GM12891 (cell line): ENCODE measurements around the gene ADGRV1.
"Not testable (repeated sequence)": the region's sequence is repeated elsewhere in the genome, so short reads cannot be mapped to it uniquely, and the experiment has no call there.

ENCODE experiments used
- DNase-seq: peaks from one replicate; pipeline ENCODE4 v3.0.0; 2011; ENCODE audit warnings: low spot score; ENCODE audit not compliant: insufficient read length
- FAIRE-seq: peaks from 2 replicates; lab custom pipeline; 2011; peaks lifted over from hg19 to GRCh38; lab: Jason Lieb, UNC
- PAX5 ChIP-seq: IDR thresholded peaks from 2 replicates; pipeline ENCODE4 v1.6.1; 2011; ENCODE audit warnings: low read length, moderate library complexity, mild to moderate bottlenecking; ENCODE audit not compliant: insufficient read depth, severe bottlenecking
- POLR2A ChIP-seq: IDR thresholded peaks from 2 replicates; pipeline ENCODE4 v1.6.1; 2011; ENCODE audit warnings: low read depth, low read length, control low read depth
- POLR2AphosphoS5 ChIP-seq: IDR thresholded peaks from 2 replicates; pipeline ENCODE4 v1.6.1; 2011; ENCODE audit warnings: low read depth, low read length, control low read depth
- POU2F2 ChIP-seq: IDR thresholded peaks from 2 replicates; pipeline ENCODE4 v1.6.1; 2011; ENCODE audit warnings: low read depth, mild to moderate bottlenecking, control low read depth, low read length, moderate library complexity
- SPI1 ChIP-seq: IDR thresholded peaks from 2 replicates; pipeline ENCODE4 v1.6.1; 2011; ENCODE audit warnings: low read depth, low read length, control low read depth
- TAF1 ChIP-seq: IDR thresholded peaks from 2 replicates; pipeline ENCODE4 v1.6.1; 2011; ENCODE audit warnings: low read depth, low read length, control low read depth

Gene ADGRV1

DNA sequence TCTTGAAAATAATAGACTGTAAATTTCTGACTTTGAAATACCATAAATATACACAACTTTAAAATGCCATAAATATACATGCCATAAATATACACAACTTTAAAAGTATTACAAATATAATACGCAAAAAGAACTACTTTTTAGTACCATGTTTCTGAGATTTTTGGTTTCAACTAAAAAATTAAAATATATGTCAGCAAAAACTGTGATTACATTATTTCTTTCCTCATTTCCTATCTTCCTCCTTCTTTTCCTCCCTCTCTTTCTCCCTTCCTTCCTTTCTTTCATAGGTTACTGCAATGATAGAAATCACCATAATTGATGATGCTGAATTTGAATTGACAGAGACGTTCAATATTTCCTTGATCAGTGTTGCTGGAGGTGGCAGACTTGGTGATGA lies 200.5 kb downstream of the ADGRV1 start:
- DNase-seq (no peak), FAIRE-seq (no peak)
- TF ChIP-seq TAF1, result no peak
- TF ChIP-seq POLR2A, result no peak
- TF ChIP-seq PAX5, result no peak
- TF ChIP-seq POU2F2, result no peak

DNA sequence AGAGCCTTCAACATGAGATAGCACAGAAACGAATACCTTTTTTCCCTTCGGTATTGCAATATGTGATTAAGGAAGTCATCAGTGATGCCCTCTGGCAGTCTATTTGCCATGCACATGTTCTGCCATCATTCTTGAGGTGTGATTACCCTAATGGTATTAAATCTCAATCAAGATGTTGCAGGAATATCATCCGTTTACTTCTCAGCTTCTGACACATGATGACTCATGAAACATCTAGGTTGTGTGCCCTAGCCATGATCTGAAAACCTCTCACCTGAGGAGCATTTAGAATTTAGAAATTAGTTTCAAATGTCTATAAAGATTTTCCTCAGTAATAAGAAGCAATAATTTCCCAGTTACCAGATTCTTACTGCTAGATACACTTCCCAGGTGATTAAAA lies 209.1 kb downstream of the ADGRV1 start:
- TF ChIP-seq SPI1 (no peak), POU2F2 (no peak), TAF1 (no peak), POLR2AphosphoS5 (no peak), PAX5 (no peak)
- FAIRE-seq (no peak), DNase-seq (no peak)

DNA sequence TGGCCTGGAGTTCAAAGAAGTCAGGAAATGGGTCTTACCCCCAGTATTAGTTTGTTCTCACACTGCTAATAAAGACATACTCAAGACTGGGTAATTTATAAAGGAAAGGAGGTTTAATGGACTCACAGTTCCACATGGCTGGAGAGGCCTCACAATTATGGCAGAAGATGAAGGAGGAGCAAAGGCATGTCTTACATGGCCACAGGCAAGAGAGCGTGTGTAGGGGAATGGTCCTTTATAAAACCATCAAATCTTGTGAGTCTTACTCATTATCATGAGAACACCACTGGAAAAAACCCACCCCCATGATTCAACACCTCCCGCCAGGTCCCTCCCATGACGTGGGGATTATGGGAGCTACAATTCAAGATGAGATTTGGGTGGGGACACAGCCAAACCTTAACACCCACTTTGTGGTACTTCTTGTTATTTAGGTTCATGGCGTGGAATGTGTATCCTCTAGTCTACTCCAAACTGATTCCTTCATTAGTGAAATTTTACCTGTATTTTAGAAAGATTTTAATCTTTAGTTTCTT lies 211.5 kb downstream of the ADGRV1 start:
- peak; percentile 5 for FAIRE-seq
- DNase-seq, result not testable (repeated sequence)

DNA sequence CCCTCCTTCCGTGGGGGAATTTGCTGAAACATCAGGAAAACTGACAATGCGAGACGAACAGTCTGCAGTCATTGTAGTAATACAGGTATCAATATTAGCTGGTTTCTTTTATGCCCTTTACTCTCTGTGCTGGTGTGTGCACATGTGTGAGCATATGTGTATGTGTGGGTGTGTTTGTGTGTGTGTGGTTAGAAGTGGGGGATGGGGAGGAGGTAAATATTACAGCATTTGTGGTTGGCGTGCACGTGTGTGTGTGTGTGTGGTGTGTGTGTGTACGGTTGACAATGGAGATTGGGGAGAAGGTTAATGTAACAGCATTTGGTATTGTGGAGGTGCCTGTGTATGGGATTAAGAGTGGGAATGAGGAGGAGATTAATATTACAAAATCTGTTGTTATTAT lies 219.4 kb downstream of the ADGRV1 start:
- DNase-seq (no peak), FAIRE-seq (peak; percentile 56)
- no peak for TF ChIP-seq TAF1
- no peak for TF ChIP-seq POLR2A
- no peak for TF ChIP-seq PAX5
- TF ChIP-seq POLR2AphosphoS5, result no peak
- TF ChIP-seq POU2F2, result no peak
- TF ChIP-seq SPI1, result no peak

DNA sequence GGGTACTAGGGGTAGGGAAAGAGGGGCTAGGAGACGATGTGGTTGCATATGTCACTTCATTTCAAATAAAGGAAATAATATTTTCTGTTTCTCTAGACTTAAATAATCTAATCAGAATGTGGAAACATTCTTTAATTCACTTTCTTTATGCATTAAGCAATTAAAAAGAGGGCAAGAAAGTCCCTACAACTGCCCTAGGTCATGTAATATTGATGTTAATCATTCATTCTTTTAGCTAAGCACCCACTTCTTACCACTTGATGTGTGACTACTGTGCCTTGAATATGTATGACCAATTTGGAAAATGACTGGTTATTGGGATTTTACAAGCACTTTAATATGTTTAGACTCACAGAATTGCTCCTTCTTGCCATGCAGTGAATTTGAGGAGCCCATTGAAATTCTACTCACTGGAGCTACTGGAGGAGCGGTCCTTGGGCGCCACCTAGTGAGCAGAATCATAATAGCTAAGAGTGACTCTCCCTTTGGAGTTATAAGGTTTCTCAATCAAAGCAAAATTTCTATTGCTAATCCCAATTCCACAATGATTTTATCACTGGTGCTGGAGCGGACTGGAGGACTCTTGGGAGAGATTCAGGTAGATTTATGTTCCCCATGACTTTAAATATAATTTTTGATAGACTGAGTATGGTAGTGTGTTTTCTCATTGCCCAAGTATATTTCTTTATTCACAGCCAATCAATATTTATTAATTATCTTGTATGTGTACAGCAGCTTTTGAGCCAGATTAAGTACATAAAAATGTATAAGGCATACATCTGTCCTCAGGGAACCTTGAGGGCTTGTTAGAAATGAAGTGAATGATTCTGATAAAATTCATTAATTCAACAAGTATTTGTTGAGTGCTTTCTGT lies 225.1 kb downstream of the ADGRV1 start:
- peak; percentile 15 for DNase-seq
- TF ChIP-seq SPI1 (no peak), POLR2AphosphoS5 (no peak), POU2F2 (no peak), POLR2A (no peak), TAF1 (no peak), PAX5 (no peak)
- FAIRE-seq, result peak; percentile 85

DNA sequence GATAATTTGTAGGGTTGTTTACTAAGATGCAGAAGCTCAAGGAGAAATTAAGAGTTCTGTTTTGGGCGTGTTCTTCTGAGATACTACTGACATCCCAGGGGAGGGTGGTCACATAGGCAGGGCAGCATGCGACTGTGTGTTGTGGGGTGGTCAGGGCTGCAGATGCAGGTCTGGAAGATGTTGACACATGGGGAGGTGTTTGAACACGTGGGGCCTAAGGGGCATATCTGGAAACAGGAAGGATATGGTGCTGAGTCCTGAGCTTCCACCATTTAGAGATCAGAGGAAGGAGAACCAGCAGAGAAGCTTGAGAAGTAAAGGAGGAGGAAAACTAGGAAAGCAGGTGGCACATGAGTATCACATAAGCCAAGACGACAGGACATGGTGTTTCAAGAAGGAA lies 228.2 kb downstream of the ADGRV1 start:
- FAIRE-seq (no peak), DNase-seq (no peak)
- no peak for TF ChIP-seq POLR2AphosphoS5

DNA sequence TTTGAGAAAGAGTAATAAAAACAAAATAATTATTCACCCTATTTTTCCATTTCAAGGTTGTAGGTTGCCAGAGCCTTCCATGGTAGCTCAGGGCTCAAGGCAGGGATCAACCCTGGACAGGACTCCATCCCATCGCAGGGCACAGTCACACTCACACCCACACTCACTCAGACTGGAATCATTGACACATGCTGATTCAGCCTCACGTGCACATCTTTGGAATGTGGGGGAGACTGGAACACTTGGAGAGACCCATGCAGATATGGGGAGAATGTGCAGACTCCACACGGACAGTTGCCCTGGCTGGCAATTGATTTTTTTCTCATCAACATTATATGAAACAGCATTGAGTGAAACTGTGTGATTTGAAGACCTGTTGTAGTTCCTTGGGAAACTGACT lies 234.1 kb downstream of the ADGRV1 start:
- no peak for FAIRE-seq
- no peak for DNase-seq
- TF ChIP-seq SPI1 (no peak), POLR2AphosphoS5 (no peak), TAF1 (no peak), POU2F2 (no peak), PAX5 (no peak), POLR2A (no peak)

DNA sequence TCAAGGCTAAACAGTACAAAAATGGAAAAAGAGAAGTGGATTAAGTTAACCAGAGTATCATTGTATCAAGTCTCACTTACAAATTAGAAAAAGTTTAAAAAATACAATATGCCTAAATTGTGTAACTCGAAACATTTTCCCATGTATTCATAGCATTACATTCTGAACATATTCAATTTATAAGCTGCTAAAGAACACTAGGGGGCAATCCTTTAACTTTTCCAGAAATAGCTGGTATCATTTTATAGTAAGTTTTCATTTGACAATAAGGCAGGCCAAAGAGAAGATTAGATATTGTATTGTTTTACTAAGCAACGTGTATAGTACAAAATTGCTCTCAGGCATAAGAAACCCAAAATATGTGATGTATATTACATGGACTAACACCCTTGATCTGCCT lies 234.6 kb downstream of the ADGRV1 start:
- TF ChIP-seq SPI1 (no peak), TAF1 (no peak), PAX5 (no peak), POLR2A (no peak), POLR2AphosphoS5 (no peak), POU2F2 (no peak)
- DNase-seq, result no peak
- FAIRE-seq, result no peak

DNA sequence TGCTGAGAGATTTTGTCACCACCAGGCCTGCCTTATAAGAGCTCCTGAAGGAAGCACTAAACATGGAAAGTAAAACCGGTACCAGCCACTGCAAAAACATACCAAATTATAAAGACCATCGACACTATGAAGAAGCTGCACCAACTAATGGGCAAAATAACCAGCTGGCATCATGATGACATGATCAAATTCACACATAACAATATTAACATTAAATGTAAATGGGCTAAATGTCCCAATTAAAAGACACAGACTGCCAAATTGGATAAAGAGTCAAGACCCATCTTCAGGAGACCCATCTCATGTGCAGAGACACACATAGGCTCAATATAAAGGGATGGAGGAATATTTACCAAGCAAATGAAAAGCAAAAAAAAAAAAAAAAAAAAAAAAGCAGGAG lies 238.3 kb downstream of the ADGRV1 start:
- not testable (repeated sequence) for FAIRE-seq, DNase-seq

DNA sequence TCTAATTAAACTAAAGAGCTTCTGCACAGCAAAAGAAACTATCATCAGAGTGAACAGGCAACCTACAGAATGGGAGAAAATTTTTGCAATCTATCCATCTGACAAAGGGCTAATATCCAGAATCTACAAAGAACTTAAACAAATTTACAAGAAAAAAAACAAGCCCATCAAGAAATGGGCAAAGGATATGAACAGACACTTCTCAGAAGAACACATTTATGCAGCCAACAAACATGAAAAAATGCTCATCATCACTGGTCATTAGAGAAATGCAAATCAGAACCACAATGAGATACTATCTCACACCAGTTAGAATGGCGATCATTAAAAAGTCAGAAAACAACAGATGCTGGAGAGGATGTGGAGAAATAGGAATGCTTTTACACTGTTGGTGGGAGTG lies 241.5 kb downstream of the ADGRV1 start:
- DNase-seq, result not testable (repeated sequence)

DNA sequence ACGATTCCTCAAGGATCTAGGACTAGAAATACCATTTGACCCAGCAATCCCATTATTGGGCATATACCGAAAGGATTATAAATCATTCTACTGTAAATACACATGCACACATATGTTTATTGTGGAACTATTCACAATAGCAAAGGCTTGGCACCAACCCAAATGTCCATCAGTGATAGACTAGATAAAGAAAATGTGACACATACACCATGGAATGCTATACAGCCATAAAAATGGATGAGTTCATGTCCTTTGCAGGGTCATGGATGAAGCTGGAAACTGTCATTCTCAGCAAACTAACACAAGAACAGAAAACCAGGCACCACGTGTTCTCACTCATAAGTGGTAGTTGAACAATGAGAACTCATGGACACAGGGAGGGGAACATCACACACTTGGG lies 241.9 kb downstream of the ADGRV1 start:
- not testable (repeated sequence) for FAIRE-seq, DNase-seq

More for the DNA sequence above, 241.5 kb downstream of the ADGRV1 start:
- not testable (repeated sequence) for FAIRE-seq
